ENCODE results near the gene CD37. TPM values are rescaled to one million over a fixed set of nuclear protein-coding genes. Genes with fewer than 3 reads are reported as not detected.
"Not testable (repeated sequence)": the region's sequence is repeated elsewhere in the genome, so short reads cannot be mapped to it uniquely, and the experiment has no call there.

CD37 gene
- total RNA-seq, 1 donor from 2014 or later = not detected

- no peak for DNase-seq
- H3K27me3 Mint-ChIP-seq (ENCODE audit: unreplicated experiment) = peaks cover 10% of the 10 kb centered on the region
- no peak overlapping the region for H3K27ac Mint-ChIP-seq (ENCODE audit: unreplicated experiment)
- TF ChIP-seq, protein P1, sequence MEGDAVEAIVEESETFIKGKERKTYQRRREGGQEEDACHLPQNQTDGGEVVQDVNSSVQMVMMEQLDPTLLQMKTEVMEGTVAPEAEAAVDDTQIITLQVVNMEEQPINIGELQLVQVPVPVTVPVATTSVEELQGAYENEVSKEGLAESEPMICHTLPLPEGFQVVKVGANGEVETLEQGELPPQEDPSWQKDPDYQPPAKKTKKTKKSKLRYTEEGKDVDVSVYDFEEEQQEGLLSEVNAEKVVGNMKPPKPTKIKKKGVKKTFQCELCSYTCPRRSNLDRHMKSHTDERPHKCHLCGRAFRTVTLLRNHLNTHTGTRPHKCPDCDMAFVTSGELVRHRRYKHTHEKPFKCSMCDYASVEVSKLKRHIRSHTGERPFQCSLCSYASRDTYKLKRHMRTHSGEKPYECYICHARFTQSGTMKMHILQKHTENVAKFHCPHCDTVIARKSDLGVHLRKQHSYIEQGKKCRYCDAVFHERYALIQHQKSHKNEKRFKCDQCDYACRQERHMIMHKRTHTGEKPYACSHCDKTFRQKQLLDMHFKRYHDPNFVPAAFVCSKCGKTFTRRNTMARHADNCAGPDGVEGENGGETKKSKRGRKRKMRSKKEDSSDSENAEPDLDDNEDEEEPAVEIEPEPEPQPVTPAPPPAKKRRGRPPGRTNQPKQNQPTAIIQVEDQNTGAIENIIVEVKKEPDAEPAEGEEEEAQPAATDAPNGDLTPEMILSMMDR (IDR thresholded peaks at IDR 0.05; ENCODE audit: partially characterized antibody, unreplicated experiment) = no peak
- H3K4me1 Mint-ChIP-seq (ENCODE audit: low read depth, unreplicated experiment) = no peaks in the 10 kb centered on the region
- peaks cover 4% of the 10 kb centered on the region for H3K36me3 Mint-ChIP-seq (ENCODE audit: unreplicated experiment)
- no peak overlapping the region for H3K4me3 Mint-ChIP-seq (ENCODE audit: unreplicated experiment)
- H3K9me3 Mint-ChIP-seq (ENCODE audit: unreplicated experiment) = peaks cover 10% of the 10 kb centered on the region
These were observed 3.6 kb upstream of the CD37 start for GRCh38 chr19:49331616-49332055.

DNA sequence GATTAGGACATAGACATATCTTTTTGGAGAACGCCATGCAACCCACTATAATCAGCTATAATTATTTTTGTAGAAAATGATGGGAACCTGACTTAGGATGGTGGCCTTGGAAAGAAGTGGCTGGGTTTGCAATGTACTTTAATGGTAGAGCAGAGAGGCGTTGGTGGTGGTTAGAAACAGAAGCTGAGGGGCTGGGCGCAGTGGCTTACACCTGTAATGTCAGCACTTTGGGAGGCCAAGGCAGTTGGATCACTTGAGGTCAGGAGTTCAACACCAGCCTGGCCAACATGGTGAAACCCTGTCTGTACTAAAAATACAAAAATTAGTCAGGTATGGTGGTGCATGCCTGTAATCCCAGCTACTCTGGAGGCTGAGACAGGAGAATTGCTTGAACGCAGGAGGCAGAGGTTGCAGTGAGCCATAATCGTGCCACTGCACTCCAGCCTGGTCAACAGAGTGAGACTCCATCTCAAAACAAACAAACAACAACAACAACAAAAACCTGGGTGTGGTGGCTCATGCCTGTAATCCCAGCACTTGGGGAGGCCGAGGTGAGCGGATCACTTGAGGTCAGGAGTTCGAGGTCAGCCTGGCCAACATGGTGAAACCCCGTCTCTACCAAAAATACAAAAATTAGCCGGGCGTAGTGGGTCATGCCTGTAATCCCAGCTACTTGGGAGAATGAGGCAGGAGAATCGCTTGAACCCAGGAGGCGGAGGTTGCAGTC, 2.4 kb upstream of the CD37 start:
- not testable (repeated sequence) for DNase-seq; H3K4me1 Mint-ChIP-seq (ENCODE audit: low read depth, unreplicated experiment); H3K27ac Mint-ChIP-seq (ENCODE audit: unreplicated experiment); H3K36me3 Mint-ChIP-seq (ENCODE audit: unreplicated experiment); H3K4me3 Mint-ChIP-seq (ENCODE audit: unreplicated experiment); H3K9me3 Mint-ChIP-seq (ENCODE audit: unreplicated experiment)
- H3K27me3 Mint-ChIP-seq (ENCODE audit: unreplicated experiment) = peaks cover 10% of the 10 kb centered on the region

- Mint-ChIP-seq H3K9me3 (ENCODE audit: unreplicated experiment) (peaks cover 14% of the 10 kb centered on the region), H3K36me3 (ENCODE audit: unreplicated experiment) (no peaks in the 10 kb centered on the region), H3K27ac (ENCODE audit: unreplicated experiment) (no peak overlapping the region), H3K4me1 (ENCODE audit: low read depth, unreplicated experiment) (peaks cover 3% of the 10 kb centered on the region), H3K4me3 (ENCODE audit: unreplicated experiment) (no peak overlapping the region), H3K27me3 (ENCODE audit: unreplicated experiment) (peaks cover 15% of the 10 kb centered on the region)
- TF ChIP-seq, protein P1 (IDR thresholded peaks at IDR 0.05; ENCODE audit: partially characterized antibody, unreplicated experiment) = no peak
- no peak for DNase-seq
These were observed 1.8 kb upstream of the CD37 start for GRCh38 chr19:49333418-49333805.

DNA sequence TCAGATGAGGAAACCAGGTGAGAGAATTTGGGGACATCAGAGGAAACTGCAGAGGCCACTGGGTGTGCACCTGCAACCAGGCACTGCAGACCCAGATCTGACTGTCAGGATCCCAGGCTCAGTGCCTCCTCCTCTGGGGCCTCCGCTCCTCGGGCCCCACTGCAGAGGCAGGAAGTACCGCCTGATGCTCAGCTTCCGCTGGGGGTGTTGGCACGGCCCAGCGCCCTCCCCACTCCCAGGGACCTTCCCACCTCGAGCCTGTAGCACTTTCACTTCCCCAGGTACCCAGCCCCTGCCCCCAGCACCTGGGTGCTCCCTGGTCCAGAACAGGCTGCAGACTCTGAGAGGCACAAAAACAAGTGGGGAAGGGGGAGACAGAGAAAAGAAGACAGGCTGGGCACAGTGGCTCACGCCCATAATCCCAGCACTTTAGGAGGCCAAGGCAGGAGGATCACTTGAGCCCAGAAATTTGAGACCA, 1.4 kb upstream of the CD37 start:
- peaks cover 20% of the 10 kb centered on the region for H3K27me3 Mint-ChIP-seq (ENCODE audit: unreplicated experiment)
- H3K36me3 Mint-ChIP-seq (ENCODE audit: unreplicated experiment) = no peaks in the 10 kb centered on the region
- peaks cover 15% of the 10 kb centered on the region for H3K9me3 Mint-ChIP-seq (ENCODE audit: unreplicated experiment)
- H3K27ac Mint-ChIP-seq (ENCODE audit: unreplicated experiment) = no peak overlapping the region
- TF ChIP-seq, protein P1 (IDR thresholded peaks at IDR 0.05; ENCODE audit: partially characterized antibody, unreplicated experiment) = no peak
- H3K4me1 Mint-ChIP-seq (ENCODE audit: low read depth, unreplicated experiment) = peaks cover 6% of the 10 kb centered on the region
- no peak for DNase-seq
- no peak overlapping the region for H3K4me3 Mint-ChIP-seq (ENCODE audit: unreplicated experiment)

- TF ChIP-seq, protein P1 (IDR thresholded peaks at IDR 0.05; ENCODE audit: partially characterized antibody, unreplicated experiment) = no peak
- Mint-ChIP-seq H3K27ac (ENCODE audit: unreplicated experiment) (no peak overlapping the region), H3K36me3 (ENCODE audit: unreplicated experiment) (peaks cover 8% of the 10 kb centered on the region), H3K9me3 (ENCODE audit: unreplicated experiment) (peaks cover 21% of the 10 kb centered on the region), H3K4me3 (ENCODE audit: unreplicated experiment) (no peak overlapping the region), H3K27me3 (ENCODE audit: unreplicated experiment) (peaks cover 29% of the 10 kb centered on the region), H3K4me1 (ENCODE audit: low read depth, unreplicated experiment) (peaks cover 12% of the 10 kb centered on the region)
- no peak for DNase-seq
These were observed 727 bp downstream of the CD37 start for GRCh38 chr19:49335784-49336481.

Measured in glutamatergic neuron (in vitro differentiated cells).